NT2/D1 (cell line): Measurements from ENCODE around the gene LIMCH1.

Experiments used
- SUZ12 ChIP-seq: IDR thresholded peaks from 2 replicates; pipeline ENCODE4 v1.6.1; 2011; ENCODE audit not compliant: insufficient read length, insufficient read depth; ENCODE audit errors: extremely low read depth
- YY1 ChIP-seq: IDR thresholded peaks from 2 replicates; pipeline ENCODE4 v1.6.1; 2011; ENCODE audit not compliant: insufficient read length, insufficient read depth
- ZNF274 ChIP-seq: IDR thresholded peaks from 2 replicates; pipeline ENCODE4 v1.6.1; 2011; ENCODE audit warnings: mild to moderate bottlenecking, low read depth, low read length

DNA sequence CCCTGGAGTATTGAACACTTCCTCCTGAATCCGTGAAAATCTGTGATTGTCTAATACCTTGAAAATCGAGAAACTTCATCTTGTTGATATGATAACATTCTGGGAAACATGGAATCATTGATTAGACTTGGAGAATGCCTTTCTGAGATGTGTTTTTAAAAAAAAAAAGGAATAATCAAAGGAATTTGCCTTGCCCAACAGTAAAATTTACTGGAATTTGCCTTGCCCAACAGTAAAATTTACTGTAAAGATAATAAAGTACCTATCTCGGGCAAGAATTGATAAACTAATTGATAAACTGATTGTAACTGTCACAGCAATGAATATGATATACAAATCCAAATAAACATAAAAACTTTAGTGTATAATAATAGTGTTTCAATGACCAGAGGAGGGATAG lies 165.8 kb downstream of the LIMCH1 start:
- TF ChIP-seq SUZ12 (no peak), YY1 (no peak), ZNF274 (no peak)
